Activated CD4-positive, CD25-positive, alpha-beta regulatory T cell treated with anti-CD3 and anti-CD28 coated beads, Interleukin-2, amount 50 U/mL, for 72 hours (primary cell): ENCODE data around the gene ACTL8.

ENCODE experiments used
- DNase-seq: peaks from one replicate; pipeline ENCODE4 v3.0.0; 2021

ACTL8 gene

DNA sequence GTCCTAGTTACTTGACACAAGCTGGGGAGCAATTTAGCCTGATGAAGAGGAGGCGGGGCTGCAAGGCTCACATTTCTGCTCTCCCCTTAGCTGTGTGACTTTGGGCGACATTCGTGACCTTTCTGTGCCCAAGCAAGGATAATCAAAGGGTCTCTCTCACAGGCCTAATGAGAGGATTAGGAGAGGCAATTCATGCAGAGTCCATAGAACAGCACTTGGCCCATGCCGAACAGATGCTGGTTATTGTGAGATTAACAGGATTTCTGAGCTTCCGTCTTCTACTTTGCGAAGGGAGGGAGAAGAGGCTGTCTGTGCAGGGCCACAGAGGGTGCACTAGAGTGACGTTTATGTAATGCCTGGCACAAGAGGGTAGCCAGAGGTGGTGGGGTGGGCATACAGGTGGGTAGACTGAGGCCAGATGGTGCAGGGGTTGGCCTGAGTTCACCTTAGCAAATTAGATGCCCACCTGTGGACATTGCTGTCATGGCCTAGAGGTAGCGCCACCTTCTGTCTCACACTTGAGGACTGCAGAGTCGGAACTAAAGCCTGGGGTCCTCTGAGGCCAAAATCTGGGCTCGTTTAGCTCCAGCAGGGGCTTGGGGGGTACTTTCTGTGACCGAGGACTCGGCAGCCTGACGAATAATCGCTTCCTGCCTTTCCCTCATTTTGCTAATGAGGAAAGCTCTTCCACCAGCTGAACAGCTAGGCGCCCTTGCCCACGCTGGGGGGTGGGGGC is 18.6 kb downstream of the ACTL8 start:
- no peak for DNase-seq

GRCh38 chr1:17774452-17774851 is 19.3 kb downstream of the ACTL8 start:
- DNase-seq: no peak

DNA sequence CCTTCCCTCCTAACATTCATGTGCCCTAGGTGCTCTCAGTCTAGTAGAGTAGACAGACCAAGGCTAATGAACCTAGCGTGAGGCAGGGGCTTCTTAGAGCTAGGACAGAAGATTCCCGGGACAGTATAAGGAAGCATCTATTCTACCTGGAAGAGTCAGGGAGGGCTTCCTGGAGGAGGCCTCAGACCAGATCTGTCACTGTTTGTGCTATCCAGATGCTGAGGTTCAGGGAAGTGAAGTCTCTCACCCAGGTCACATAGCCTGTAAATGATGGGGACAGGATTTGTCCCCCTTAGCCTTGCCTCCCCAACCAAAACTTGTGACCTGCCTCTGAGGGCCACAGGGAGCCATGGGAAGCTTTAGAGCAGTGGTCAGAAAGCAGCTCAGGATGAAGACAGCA is 20.7 kb downstream of the ACTL8 start:
- no peak for DNase-seq

DNA sequence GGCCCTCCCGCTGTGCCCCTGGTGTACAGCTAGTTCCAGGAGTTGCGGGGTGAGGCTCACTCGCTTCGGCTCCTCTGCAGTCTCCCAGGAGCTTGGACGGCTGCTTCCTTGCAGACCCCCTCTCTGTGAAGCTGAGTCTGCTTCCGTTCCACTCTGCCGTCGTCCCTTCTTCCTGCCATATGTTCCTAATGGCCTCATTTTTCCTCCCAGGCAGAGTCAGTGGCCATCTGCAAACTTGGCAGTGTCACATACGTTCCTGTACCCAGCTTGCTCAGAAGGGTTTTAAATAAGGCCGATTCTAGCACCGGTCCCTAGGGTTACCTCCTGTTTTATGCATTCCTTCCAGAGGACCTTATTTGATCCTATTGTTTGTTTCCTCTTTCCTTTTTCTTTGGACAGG is 21.3 kb downstream of the ACTL8 start:
- no peak for DNase-seq

- no peak for DNase-seq
Measured at GRCh38 chr1:17777330-17777729, 22.2 kb downstream of the ACTL8 start.

- no peak for DNase-seq
Measured at GRCh38 chr1:17777818-17778217, 22.7 kb downstream of the ACTL8 start.

DNA sequence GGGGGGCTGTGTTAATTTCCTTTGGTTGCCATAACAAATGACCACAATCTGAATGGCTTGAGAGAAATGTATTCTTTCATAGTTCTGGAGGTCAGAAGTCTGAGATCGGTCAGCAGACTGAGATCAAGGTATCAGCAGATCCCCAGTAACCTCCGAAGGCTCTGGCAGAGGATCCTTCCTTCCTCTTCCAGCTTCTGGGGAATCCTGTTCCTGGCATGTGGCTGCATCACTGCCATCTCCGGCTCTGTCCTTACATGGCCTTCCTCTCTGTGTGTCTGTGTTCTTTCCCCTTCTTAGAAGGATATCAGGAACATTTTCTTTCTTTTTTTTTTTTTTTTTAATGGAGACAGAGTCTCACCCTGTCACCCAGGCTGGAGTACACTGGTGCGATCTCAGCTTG is 25.8 kb downstream of the ACTL8 start:
- DNase-seq: no peak

DNA sequence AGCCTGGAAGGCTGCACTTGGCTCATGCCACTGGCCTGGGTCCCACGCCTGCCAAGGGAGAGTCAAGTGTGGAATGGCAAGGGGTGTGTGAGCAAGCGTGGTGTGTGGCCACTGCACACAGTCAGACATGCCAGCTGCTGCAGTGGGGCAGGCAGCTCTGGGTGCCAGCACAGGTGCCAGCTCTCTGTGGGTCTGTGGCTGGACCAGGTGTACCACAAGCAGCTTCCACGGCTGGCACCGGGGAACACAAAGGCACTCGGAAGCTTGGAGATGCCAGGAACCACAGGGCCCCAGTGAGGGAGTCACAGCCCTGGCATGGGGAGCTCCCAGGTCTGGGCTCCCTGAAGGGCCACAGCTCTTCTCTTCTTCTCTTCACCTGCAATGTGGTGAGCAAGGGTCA is 34.8 kb downstream of the ACTL8 start:
- no peak for DNase-seq

- no peak for DNase-seq
Measured at GRCh38 chr1:17790383-17791054, 35.4 kb downstream of the ACTL8 start.

DNA sequence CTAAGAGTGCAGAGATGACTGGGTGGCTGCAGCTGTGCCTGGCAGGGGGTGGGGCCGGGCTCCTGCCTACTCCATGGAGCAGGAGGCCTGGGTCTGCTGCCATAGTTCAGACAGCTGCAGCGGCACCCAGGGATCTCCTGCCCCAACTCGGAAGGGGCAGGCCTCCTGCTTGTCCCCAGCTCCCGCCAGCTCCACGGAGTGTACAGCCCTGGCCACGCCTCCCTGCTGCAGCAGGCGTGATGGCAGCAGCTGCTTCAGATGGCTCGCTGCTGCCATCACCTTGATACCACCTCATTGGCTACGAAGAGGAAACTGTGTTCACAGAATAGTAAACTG is 35.9 kb downstream of the ACTL8 start:
- DNase-seq: no peak

DNA sequence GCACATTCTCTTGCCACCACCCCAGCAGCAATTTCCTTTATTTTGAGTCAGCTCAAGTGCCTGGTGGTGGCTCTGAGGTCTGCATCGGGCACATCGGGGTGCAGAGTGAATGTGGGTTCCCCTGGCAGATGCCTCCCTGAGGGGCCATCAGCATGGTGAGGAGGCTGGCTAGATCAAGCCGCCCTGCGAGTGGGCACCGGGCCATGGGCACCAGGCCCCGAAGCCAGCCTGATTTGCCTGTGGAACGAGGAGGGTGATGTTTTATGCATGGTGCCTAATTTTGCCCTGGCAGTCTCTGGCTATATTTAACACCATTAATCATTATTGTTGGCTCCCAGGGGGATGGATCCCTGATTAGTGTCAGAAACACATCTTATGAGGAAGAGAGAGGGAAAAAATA is 36.3 kb downstream of the ACTL8 start:
- no peak for DNase-seq

DNA sequence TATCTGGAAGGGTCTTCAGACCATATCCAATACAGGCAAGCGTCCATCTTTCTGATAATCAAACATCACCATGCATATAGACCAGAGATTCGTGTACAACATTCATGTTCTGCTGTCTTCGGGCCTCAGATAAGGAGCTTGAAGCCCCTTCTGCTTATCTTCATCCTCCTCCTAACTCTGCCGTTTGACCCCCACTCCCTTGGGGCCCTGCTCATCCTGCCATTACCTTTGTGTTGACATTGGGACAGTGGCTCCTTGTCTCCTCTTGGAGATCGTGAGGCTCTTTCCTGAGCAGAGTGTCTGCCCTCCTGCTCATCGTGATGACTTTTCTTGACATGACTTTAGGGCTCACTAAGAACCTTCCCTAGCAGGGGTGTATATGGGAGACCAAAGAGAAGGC is 37.3 kb downstream of the ACTL8 start:
- DNase-seq: no peak

DNA sequence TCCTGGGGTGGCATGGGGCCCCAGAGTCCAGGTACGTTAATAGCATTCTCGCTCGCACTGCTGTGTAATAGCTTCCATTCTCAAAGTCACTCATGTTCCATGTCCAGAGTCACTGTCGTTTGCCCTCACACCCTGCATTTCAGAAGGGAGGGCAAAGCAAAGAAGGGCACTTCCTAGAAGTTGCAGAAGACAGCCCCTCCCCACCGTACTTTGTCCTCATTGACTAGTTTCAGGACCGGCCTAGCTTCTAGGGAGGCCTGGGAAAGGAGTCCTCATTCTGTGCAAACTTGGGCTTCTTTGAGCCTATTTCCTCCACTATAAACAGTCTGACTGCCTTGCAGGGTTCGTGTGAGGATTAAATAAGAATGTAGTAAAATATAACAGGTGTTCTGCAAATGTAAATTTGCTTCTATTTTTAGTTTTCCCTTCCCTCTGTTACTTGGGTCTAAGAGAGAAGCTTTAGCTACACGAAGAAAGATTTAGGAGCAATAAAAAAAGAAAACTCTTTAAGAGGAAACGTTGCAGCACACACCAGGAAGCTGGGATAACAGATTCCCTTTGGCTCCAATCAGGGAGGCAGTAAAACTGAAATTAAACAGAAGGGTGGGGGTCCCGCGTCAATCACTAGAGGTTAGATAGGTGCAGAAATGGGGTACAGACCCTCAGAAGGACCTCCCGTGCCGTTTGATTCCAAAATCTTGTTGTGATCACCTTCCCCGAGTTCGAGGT is 40.1 kb downstream of the ACTL8 start:
- no peak for DNase-seq

DNA sequence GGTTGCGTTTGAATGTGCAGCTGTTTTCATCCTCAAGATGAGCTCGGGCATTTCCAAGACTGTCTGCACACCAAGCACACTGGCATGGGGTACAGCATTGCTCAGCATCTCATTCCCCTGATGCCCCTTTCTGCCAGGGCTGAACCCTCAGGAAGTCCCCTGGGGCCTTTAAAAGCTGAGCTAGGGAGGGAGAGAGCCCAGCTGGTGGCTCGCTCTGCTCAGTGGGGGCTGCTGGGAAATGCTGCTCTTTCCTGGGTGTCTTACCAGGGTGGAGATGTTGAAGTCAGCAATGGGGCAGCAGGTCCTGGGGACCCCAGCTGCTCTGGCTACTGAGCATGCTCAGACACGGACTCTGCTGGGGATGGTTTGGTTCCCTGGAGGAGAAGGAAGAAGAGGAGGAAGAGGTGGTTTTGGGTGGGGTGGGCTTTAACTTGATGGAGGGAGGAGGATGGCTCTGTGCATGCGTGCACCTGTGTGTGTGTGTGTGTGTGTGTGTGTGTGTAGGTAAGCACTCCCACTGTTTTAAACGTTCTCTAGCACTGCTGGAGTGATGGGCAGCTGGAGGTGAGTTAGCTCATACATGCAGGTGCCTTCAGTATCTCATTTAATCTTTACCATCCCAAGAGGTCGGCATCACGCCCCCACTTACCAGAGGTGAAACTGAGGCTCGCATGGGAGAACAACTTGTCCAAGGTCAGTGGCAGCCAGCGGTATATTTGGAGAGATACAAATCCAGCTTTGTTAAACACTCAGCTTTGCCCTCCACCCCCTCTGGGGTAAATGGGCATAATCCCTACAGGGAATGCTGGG is 40.9 kb downstream of the ACTL8 start:
- DNase-seq: no peak

DNA sequence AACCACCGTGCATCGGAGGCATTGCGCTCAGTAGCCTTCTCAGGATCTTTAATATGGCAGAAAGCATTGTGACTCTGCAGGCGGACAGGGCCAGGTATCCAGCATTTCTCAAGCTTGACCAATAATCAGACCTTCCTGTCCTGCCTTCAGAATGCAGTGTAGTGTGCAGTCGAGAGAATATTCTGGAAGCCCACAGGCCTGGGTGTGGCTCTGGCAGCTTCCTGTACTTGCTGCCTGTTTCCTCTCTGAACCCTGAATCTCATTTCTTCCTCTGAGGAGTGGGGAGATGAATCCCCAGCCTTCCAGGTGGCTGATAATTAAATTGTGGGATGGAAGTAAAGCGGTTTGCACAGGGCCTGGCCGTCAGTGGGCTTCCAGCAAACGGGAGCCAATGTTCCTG is 42.3 kb downstream of the ACTL8 start:
- no peak for DNase-seq

DNA sequence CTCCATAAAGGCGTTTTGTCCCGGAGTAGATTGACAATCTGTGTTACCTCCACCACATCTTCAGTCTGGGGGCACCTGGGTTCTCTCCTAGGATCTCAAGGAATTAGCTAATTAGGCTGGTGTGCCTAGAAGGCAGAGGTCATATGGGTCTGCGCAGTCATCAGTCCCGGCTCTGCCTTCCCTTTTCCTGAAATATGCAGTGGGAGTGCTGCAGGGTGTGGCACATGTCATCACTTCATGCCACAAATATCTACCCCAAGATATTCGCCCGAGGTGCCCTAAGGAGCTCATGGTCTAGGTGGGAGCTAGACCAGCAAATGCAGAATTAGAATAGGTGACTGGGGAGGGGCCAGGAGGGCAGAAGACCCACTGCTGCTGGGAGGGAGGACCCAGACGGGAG is 42.9 kb downstream of the ACTL8 start:
- no peak for DNase-seq

- DNase-seq: no peak
Measured at GRCh38 chr1:17798799-17799382, 43.8 kb downstream of the ACTL8 start.

DNA sequence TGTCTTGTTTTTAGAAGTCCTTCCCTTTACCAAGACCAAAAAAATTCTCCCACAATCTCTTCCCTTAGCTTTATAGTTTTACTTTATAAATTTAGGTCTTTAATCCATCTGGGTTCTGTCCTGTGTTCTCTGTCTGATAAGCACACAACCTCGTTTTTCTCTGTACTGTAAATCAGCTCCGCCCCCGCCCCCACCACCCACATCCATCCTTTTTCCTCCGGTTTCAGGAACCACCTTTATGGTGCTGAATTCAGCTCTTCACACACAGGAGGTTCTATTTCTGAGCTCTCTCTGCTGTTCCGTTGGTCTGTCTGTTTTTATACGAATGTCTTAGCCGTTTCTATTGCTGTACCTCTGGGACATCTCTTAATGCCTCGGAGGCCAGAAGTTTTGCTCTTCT is 44.5 kb downstream of the ACTL8 start:
- no peak for DNase-seq

DNA sequence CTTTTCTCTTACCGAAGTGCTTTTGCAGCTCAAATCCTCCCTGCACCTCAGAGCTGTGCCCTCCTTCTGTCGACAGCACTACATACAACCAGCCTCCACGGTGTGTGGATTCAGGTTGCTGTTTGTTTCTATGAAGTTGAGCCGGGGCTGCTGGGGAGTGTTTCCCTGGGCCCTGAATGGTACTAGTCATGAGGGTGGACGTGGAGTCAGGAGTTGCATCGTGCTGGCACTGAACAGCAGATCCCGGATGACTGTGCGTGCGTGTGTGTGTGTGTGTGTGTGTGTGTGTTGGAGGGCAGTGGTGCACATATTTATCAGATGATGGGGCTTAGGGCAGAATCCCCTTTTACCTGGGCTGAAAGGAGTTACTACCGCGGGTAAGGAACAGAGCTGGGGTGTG is 47.0 kb downstream of the ACTL8 start:
- DNase-seq: no peak

DNA sequence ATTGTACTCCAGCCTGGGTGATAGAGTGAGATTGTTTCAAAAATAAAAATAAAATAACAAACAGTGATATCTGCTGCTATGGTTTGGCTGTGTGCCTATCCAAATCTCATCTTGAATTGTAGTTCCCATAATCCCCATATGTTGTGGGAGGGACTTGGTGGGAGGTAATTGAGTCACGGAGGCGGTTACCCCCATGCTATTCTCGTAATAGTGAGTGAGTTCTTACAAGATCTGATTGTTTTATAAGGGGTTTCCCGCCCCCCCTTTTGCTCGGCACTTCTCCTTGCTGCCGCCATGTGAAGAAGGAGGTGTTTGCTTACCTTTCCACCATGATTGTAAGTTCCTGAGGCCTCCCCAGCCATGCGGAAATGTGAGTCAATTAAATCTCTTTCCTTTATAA is 47.8 kb downstream of the ACTL8 start:
- DNase-seq: no peak

GRCh38 chr1:17805869-17806684 is 50.9 kb downstream of the ACTL8 start:
- DNase-seq: no peak

DNA sequence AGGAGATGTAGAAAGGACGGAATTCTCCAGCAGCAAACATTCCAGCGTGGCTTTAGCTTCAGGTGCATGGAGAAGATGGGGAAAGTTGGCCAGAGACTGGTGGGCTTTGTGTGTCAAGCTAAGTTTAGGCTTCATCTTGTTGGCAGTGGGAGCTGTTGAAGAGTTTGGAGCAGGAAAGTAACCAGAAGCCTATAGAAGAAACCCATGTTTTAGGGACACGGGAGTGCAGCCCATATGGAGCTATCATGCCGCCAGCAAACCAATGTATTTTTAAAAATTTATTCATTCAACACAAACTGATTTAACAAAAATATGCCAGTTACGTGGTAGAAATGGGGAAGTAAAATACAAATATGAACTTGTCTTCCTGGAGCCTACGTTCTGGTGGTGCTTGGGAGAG is 53.7 kb downstream of the ACTL8 start:
- no peak for DNase-seq
